GM18909 (cell line): ENCODE measurements around the gene TSPY3.
"Not testable (repeated sequence)": the region's sequence is repeated elsewhere in the genome, so short reads cannot be mapped to it uniquely, and the experiment has no call there.

Source experiments
- ATAC-seq: cut with Tn5 transposase; IDR thresholded peaks from one replicate; pipeline ENCODE4 v1.9.1; 2021; ENCODE audit warnings: mild to moderate bottlenecking; ENCODE audit not compliant: unreplicated experiment, poor library complexity

Gene TSPY3, protein sequence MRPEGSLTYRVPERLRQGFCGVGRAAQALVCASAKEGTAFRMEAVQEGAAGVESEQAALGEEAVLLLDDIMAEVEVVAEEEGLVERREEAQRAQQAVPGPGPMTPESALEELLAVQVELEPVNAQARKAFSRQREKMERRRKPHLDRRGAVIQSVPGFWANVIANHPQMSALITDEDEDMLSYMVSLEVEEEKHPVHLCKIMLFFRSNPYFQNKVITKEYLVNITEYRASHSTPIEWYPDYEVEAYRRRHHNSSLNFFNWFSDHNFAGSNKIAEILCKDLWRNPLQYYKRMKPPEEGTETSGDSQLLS

DNA sequence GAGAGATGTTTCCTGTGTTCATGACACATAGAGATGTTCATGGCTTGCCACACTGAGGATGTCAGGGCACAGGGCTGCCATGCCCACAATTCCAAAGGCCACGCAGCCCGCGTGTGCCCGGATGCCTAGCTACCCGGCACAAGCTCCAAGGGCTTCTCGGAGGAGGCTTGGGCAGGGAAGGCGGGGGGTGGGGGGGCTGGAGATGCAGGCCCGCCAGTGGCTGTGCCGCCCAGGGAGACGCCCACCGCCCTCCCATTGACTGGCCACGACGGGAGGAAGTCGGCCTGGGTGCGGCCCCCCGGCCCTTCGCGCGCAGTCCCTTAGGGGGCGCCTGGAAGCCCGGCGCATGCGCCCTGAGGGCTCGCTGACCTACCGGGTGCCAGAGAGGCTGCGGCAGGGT is at the start of gene TSPY3:
TSPY3 (plus strand) TSS at position 301 of the 400 bp plus-strand sequence; CDS start at position 347, 46 bp downstream.
- not testable (repeated sequence) for ATAC-seq

DNA sequence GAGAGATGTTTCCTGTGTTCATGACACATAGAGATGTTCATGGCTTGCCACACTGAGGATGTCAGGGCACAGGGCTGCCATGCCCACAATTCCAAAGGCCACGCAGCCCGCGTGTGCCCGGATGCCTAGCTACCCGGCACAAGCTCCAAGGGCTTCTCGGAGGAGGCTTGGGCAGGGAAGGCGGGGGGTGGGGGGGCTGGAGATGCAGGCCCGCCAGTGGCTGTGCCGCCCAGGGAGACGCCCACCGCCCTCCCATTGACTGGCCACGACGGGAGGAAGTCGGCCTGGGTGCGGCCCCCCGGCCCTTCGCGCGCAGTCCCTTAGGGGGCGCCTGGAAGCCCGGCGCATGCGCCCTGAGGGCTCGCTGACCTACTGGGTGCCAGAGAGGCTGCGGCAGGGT is 40.7 kb upstream of the TSPY3 start, which contains the start of gene TSPY8:
TSPY8 (plus strand) TSS at position 301 of the 400 bp plus-strand sequence; CDS start at position 347, 46 bp downstream.
- not testable (repeated sequence) for ATAC-seq

DNA sequence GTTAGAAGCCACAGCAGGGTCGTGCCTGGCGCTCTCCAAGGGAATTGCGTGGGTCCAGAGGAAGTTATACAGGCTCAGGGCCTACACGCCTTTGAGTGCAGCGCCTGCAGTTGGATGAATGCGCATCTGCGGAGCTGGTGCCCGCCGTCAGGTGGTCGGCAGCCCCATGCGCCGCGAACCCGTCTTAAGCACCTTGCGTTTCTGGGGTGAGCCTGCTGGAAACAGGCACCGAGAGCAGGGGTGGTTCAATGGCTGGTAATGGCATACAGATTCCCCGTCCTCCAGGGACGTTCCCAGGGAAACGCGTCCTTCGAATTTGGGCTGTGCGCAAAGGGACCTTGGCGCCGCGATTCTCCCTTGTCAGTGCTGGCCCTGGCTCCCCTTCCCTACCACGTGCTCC is 1.7 kb upstream of the TSPY3 start:
- ATAC-seq = not testable (repeated sequence)
